OCI-LY3 (cell line): ENCODE measurements around the gene MAP2K1.

Source experiments
- EZH2phosphoT487 ChIP-seq: fragments of 200-600 bp; shearing (Covaris generic); IDR thresholded peaks from 2 replicates; pipeline ENCODE4 v1.6.1; 2018; ENCODE audit warnings: antibody characterized with exemption, mixed run types, low read depth
- TF ChIP-seq, protein P1 (sequence below): fragments of 200-600, 300-600 bp; sonication (generic); IDR thresholded peaks from 2 replicates; pipeline ENCODE4 v1.5.1; 2014; ENCODE audit warnings: antibody characterized with exemption, low read length, low read depth

GRCh38 chr15:66408675-66409282, 22.1 kb downstream of the MAP2K1 start:
- TF ChIP-seq, protein P1, sequence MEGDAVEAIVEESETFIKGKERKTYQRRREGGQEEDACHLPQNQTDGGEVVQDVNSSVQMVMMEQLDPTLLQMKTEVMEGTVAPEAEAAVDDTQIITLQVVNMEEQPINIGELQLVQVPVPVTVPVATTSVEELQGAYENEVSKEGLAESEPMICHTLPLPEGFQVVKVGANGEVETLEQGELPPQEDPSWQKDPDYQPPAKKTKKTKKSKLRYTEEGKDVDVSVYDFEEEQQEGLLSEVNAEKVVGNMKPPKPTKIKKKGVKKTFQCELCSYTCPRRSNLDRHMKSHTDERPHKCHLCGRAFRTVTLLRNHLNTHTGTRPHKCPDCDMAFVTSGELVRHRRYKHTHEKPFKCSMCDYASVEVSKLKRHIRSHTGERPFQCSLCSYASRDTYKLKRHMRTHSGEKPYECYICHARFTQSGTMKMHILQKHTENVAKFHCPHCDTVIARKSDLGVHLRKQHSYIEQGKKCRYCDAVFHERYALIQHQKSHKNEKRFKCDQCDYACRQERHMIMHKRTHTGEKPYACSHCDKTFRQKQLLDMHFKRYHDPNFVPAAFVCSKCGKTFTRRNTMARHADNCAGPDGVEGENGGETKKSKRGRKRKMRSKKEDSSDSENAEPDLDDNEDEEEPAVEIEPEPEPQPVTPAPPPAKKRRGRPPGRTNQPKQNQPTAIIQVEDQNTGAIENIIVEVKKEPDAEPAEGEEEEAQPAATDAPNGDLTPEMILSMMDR, result no peak
- TF ChIP-seq EZH2phosphoT487, result no peak
